ENCODE data around the gene GATA5.

GATA5 gene, protein sequence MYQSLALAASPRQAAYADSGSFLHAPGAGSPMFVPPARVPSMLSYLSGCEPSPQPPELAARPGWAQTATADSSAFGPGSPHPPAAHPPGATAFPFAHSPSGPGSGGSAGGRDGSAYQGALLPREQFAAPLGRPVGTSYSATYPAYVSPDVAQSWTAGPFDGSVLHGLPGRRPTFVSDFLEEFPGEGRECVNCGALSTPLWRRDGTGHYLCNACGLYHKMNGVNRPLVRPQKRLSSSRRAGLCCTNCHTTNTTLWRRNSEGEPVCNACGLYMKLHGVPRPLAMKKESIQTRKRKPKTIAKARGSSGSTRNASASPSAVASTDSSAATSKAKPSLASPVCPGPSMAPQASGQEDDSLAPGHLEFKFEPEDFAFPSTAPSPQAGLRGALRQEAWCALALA

DNA sequence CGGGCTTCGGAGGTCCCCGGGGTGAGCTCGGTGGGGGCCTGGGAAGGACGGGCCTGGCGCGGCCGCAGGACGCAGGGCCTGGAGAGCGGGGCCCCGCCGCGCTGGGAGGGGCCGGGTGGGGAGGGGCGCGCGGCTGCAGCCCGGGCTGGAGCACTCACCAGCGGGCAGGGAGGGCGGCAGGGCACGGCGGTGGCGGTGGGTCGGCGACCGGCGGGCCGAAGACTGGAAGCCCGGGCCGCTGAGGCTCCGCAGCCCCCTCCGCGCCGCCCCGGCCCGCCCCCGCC, at the start of gene GATA5:
Gene GATA5, minus strand, starts transcription at position 224 of the 284 bp plus-strand sequence. CDS start 474 bp downstream, outside the sequence.
- H3K27me3 ChIP-seq (ENCODE audit: control insufficient read depth in 1 of 2, insufficient read depth in 2 of 2, low read length in 2 of 2): peaks cover 13 to 72% of the 10 kb centered on the region in 2 donors

DNA sequence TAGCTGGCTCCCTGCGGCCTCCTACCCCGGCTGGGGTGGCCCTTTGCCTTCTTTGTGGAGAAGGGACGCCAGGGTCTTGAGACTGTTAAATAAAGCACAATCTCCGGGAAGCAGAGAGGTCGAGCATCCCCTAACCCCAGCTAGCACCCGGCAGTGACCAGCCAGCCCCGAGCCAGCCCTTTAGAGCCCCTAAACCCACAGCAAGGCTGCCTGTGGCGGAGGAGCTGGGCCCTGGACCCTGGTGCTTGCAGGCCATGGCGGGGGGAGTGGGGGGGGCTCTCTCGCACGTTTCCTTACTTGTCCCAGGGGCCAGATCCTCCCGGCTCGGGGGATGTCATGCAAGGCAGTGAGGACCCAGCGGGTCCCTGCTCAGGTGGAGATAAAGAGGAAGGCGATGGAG, 49.2 kb upstream of the GATA5 start:
- Histone ChIP-seq H3K27me3 (ENCODE audit: control insufficient read depth in 1 of 2, insufficient read depth in 2 of 2, low read length in 2 of 2) (peaks cover 0 to 5% of the 10 kb centered on the region in 2 donors), H3K9me3 (ENCODE audit: low read length) (no peaks in the 10 kb centered on the region), H3K4me1 (ENCODE audit: insufficient read depth, low read length) (peaks cover 18% of the 10 kb centered on the region), H3K9ac (ENCODE audit: low read length) (no peak overlapping the region), H3K4me3 (ENCODE audit: low read depth in 1 of 2, low read length in 2 of 2) (no peak overlapping the region), H3K27ac (ENCODE audit: low read depth, low read length) (no peak overlapping the region), H3K36me3 (ENCODE audit: insufficient read depth, low read length) (no peaks in the 10 kb centered on the region)

More for the DNA sequence above, at the start of gene GATA5:
- H3K36me3 ChIP-seq (ENCODE audit: insufficient read depth, low read length): no peaks in the 10 kb centered on the region
- H3K4me3 ChIP-seq (ENCODE audit: low read depth in 1 of 2, low read length in 2 of 2): no peak within 1 kb of the TSS
- H3K27ac ChIP-seq (ENCODE audit: low read depth, low read length): no peak within 1 kb of the TSS
- no peaks in the 10 kb centered on the region for H3K4me1 ChIP-seq (ENCODE audit: insufficient read depth, low read length)
- no peak within 1 kb of the TSS for H3K9ac ChIP-seq (ENCODE audit: low read length)
- no peaks in the 10 kb centered on the region for H3K9me3 ChIP-seq (ENCODE audit: low read length)

DNA sequence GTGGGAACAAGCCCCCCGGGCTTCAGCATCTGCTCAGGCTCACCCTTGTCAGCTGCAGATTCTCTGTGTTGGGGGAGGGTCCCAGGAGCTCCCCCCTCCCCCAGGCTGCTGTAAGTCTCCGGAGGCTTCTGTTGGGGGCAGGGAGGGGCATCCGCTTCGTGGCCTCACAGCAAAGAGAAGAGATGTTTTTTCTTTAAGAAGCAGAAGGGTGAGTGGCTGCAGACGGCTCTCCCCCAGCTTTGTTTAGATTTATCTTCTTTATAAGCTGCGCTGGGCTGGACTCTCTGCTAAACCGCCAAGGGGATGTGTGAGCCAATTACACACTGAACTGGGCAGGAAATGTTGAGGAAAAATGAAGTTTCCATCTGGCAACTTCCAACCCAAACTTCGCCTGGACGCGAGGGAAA, 48.7 kb upstream of the GATA5 start:
- Histone ChIP-seq H3K9me3 (ENCODE audit: low read length) (no peaks in the 10 kb centered on the region), H3K9ac (ENCODE audit: low read length) (no peak overlapping the region), H3K4me1 (ENCODE audit: insufficient read depth, low read length) (peaks cover 18% of the 10 kb centered on the region), H3K4me3 (ENCODE audit: low read depth in 1 of 2, low read length in 2 of 2) (no peak overlapping the region), H3K36me3 (ENCODE audit: insufficient read depth, low read length) (no peaks in the 10 kb centered on the region), H3K27ac (ENCODE audit: low read depth, low read length) (no peak overlapping the region), H3K27me3 (ENCODE audit: control insufficient read depth in 1 of 2, insufficient read depth in 2 of 2, low read length in 2 of 2) (peaks cover 0 to 5% of the 10 kb centered on the region in 2 donors)

DNA sequence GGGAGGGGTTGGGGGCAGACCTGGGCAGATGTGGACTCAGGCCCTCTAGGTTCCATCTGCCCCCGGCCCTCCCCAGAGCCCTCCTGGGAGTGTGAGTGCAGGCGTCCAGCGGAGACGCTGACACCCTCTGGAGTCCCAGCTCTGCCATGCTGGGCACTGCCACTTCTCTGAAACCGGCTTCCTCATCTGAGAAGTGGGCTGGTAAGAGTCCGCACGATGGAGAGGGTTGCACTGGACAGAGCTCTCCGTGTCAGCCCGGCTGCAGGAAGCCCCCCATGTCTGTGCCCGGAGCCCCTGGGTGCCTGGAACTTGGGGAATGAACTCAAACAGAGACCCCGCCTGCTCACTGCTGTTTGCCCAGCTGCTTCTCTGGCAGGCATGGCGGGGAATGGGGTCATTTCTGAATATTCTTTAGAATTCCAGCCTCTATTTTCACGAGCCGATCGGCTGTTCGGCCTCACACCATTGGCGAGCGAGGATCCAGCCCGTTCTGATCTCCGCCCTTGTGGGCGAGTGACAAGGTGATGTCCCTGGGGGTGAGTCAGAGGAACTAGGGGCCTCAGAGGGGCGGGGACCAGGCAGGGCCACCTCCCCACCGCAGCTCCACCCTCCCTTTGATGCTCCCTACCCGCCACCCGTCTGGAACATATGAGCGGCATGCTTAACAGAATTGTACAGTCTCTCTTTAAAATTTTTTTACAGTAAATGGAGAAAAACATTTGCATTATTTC, 47.8 kb upstream of the GATA5 start:
- no peaks in the 10 kb centered on the region for H3K9me3 ChIP-seq (ENCODE audit: low read length)
- H3K36me3 ChIP-seq (ENCODE audit: insufficient read depth, low read length): no peaks in the 10 kb centered on the region
- peaks cover 9% of the 10 kb centered on the region for H3K4me1 ChIP-seq (ENCODE audit: insufficient read depth, low read length)
- no peak overlapping the region for H3K9ac ChIP-seq (ENCODE audit: low read length)
- no peak overlapping the region for H3K27ac ChIP-seq (ENCODE audit: low read depth, low read length)
- H3K27me3 ChIP-seq (ENCODE audit: control insufficient read depth in 1 of 2, insufficient read depth in 2 of 2, low read length in 2 of 2): peaks cover 0 to 5% of the 10 kb centered on the region in 2 donors
- no peak overlapping the region for H3K4me3 ChIP-seq (ENCODE audit: low read depth in 1 of 2, low read length in 2 of 2)

DNA sequence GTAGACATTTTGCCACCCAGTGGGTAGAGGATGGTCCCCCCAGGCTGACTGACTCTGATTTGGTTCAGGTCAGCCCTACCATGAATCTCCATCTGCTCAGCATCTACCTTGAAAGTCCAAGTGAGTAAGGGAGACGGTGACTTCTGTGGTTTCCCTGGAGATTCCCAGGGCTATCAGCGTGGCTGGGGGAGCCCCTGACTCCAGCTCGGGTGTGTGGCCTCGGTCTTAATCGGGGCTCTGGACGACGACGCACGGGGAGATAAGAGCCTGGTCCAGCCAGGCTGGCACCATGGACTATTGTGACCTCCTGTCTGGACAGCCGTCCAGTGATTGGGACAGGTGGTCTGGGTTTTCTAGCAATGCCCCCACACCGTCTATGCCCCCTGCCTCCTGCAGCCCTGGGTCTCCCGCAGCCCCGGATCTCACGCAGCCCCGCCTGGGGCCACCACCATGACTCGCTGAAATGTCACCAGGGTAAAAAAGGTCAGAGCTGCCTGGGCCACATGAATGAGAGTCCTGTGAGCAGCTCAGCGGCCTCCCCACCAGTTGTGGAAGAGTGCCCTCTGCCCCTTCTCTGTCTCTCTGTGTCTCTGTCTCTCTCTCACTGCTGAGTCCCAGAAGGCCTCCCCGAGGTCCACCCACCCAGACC, 47.1 kb upstream of the GATA5 start:
- H3K36me3 ChIP-seq (ENCODE audit: insufficient read depth, low read length): no peaks in the 10 kb centered on the region
- no peak overlapping the region for H3K4me3 ChIP-seq (ENCODE audit: low read depth in 1 of 2, low read length in 2 of 2)
- H3K9me3 ChIP-seq (ENCODE audit: low read length): no peaks in the 10 kb centered on the region
- H3K27me3 ChIP-seq (ENCODE audit: control insufficient read depth in 1 of 2, insufficient read depth in 2 of 2, low read length in 2 of 2): peaks cover 0 to 5% of the 10 kb centered on the region in 2 donors
- H3K4me1 ChIP-seq (ENCODE audit: insufficient read depth, low read length): peaks cover 8% of the 10 kb centered on the region
- no peak overlapping the region for H3K27ac ChIP-seq (ENCODE audit: low read depth, low read length)
- no peak overlapping the region for H3K9ac ChIP-seq (ENCODE audit: low read length)

DNA sequence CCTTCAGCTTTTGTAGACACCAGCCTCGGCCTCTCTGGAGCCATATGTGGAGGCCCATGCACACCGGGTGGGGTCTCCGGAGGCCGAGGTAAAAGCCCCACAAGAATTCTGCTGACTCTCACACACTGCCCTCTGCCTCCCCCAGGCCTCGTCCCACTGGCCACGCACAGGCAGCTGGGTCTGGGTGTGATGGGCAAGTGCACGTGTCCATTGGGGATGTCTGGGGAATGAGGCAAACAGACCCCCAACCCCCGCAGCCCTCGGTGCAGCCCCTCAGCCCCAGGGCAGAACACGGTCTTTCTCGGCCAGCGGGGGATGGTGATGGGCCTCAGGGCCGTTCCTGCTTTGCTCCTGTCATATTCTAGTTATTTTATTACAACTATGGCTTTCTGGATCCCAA, 44.0 kb upstream of the GATA5 start:
- H3K9ac ChIP-seq (ENCODE audit: low read length): no peak overlapping the region
- H3K27ac ChIP-seq (ENCODE audit: low read depth, low read length): no peak overlapping the region
- no peaks in the 10 kb centered on the region for H3K36me3 ChIP-seq (ENCODE audit: insufficient read depth, low read length)
- no peak overlapping the region for H3K4me3 ChIP-seq (ENCODE audit: low read depth in 1 of 2, low read length in 2 of 2)
- peaks cover 7% of the 10 kb centered on the region for H3K4me1 ChIP-seq (ENCODE audit: insufficient read depth, low read length)
- peaks cover 0 to 17% of the 10 kb centered on the region in 2 donors for H3K27me3 ChIP-seq (ENCODE audit: control insufficient read depth in 1 of 2, insufficient read depth in 2 of 2, low read length in 2 of 2)
- H3K9me3 ChIP-seq (ENCODE audit: low read length): no peaks in the 10 kb centered on the region

DNA sequence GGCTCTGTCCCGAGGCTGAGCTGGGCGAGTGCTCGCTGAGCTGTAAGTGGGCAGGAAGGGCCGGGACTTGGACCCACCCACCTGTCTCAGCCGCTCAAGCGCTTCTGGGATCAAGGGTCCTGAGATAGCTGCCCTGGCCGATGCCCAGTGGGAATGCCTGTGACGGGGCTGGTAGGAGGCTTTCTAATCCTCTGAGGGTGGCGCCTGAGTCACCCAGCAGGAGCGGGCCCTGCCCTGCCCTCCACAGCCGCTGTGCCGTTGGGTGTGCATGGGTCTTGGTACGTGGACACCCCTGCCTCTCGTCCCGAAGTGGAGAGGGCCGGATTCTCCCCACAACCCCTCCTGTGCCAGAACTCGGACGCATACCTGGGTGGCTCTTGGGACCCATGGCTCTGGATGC, 43.1 kb upstream of the GATA5 start:
- Histone ChIP-seq H3K27ac (ENCODE audit: low read depth, low read length) (no peak overlapping the region), H3K4me1 (ENCODE audit: insufficient read depth, low read length) (no peaks in the 10 kb centered on the region), H3K36me3 (ENCODE audit: insufficient read depth, low read length) (no peaks in the 10 kb centered on the region), H3K27me3 (ENCODE audit: control insufficient read depth in 1 of 2, insufficient read depth in 2 of 2, low read length in 2 of 2) (peaks cover 0 to 17% of the 10 kb centered on the region in 2 donors), H3K9me3 (ENCODE audit: low read length) (no peaks in the 10 kb centered on the region), H3K4me3 (ENCODE audit: low read depth in 1 of 2, low read length in 2 of 2) (no peak overlapping the region), H3K9ac (ENCODE audit: low read length) (no peak overlapping the region)

DNA sequence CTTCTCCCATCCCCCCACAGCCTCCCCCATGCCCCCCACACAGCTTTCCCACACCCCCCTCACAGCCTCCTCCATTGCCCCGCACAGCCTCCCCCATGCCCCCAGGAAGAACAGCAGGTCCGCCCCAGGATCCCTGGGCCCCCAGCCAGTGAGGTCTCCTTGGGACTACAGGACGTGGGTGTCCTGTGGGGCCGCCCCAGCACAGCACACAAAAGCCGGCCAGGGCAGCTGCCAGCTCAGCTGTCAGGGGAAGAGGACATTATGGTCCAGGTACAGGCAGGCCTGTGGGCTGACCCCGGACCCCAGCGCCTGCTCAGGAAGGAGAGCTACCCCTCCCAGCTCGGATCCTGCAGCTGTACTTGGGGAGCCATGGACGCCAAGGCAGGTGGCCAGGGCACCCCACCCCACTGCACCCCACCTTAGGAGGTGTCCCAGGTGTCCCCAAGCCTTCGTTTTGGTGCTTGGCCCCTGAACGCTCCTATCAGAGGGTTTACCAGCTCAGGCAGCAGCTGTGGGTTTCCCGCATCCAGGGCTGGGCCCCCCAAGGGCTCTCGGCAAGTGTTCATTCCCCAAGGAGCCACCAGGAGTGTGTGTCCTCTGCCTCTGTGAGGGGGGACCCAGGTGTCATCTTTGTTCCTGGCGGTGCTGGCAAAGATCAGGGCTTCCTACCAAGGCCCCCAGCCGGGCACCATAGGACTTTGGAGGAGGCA, 42.3 kb upstream of the GATA5 start:
- Histone ChIP-seq H3K36me3 (ENCODE audit: insufficient read depth, low read length) (no peaks in the 10 kb centered on the region), H3K27ac (ENCODE audit: low read depth, low read length) (no peak overlapping the region), H3K9ac (ENCODE audit: low read length) (no peak overlapping the region), H3K4me3 (ENCODE audit: low read depth in 1 of 2, low read length in 2 of 2) (no peak overlapping the region), H3K27me3 (ENCODE audit: control insufficient read depth in 1 of 2, insufficient read depth in 2 of 2, low read length in 2 of 2) (peaks cover 0 to 14% of the 10 kb centered on the region in 2 donors), H3K4me1 (ENCODE audit: insufficient read depth, low read length) (no peaks in the 10 kb centered on the region), H3K9me3 (ENCODE audit: low read length) (no peaks in the 10 kb centered on the region)

DNA sequence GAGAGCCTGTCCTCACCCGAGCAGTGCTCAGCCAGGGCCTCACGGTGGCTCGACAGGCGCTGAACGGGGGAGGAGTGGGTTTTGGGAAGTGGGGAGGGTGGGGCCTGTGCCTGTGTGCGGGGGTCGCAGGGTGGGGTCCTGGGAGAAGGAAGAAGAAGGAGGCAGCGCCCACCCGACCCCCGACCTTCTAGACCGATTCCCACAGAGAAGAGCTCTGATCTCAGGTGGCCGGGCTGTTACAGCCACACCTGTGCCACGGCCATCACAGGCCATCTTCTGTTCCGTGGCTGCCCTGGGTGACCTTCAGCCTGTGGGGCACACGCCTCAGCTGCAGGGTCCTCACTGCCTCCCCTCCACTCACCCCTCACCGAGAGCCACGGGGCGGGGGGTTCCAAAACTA, 41.4 kb upstream of the GATA5 start:
- no peaks in the 10 kb centered on the region for H3K4me1 ChIP-seq (ENCODE audit: insufficient read depth, low read length)
- H3K27ac ChIP-seq (ENCODE audit: low read depth, low read length): no peak overlapping the region
- H3K27me3 ChIP-seq (ENCODE audit: control insufficient read depth in 1 of 2, insufficient read depth in 2 of 2, low read length in 2 of 2): peaks cover 0 to 12% of the 10 kb centered on the region in 2 donors
- no peak overlapping the region for H3K9ac ChIP-seq (ENCODE audit: low read length)
- H3K36me3 ChIP-seq (ENCODE audit: insufficient read depth, low read length): no peaks in the 10 kb centered on the region
- H3K9me3 ChIP-seq (ENCODE audit: low read length): no peaks in the 10 kb centered on the region
- H3K4me3 ChIP-seq (ENCODE audit: low read depth in 1 of 2, low read length in 2 of 2): no peak overlapping the region

DNA sequence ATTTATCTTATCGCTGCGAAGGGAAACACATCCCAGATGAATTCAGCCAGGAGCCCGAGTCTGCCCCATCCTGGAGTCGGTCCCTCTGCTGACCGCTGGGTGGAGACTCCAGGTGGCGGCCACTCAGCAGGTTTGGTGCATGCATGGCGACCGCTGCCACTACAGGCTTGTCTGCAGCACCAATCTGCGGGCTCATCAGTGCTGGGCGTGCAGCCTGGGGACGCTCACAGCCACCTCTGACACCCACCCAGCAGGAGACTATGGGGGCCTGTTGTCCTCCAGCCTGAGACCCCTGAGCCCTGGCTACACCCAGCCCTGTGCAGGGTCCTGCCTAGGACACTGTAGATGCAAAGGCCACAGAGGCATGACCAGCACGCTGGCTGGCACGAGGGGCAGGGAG, 40.5 kb upstream of the GATA5 start:
- Histone ChIP-seq H3K27ac (ENCODE audit: low read depth, low read length) (no peak overlapping the region), H3K36me3 (ENCODE audit: insufficient read depth, low read length) (no peaks in the 10 kb centered on the region), H3K27me3 (ENCODE audit: control insufficient read depth in 1 of 2, insufficient read depth in 2 of 2, low read length in 2 of 2) (peaks cover 0 to 14% of the 10 kb centered on the region in 2 donors), H3K9me3 (ENCODE audit: low read length) (no peaks in the 10 kb centered on the region), H3K4me3 (ENCODE audit: low read depth in 1 of 2, low read length in 2 of 2) (no peak overlapping the region), H3K4me1 (ENCODE audit: insufficient read depth, low read length) (no peaks in the 10 kb centered on the region), H3K9ac (ENCODE audit: low read length) (no peak overlapping the region)

DNA sequence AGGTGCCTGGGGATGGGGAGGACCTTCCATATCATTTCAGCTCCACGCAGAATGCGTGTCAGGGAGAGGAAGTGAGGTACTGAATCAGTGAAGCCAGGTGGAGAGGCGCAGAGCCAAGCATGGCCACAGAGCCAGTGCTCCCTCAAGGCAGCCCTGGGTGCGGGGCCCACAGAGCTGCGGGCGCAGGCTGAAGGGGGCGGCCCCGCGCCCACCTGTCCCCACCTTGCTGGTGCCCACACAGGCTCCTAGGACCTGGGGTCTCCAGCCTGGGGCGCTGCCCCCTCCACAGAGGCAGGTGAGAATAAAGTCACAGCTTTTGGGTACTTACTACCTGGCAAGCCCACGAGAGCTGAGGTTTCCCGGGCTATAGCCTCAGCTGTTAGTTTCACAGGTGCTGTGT, 40.0 kb upstream of the GATA5 start:
- H3K36me3 ChIP-seq (ENCODE audit: insufficient read depth, low read length): no peaks in the 10 kb centered on the region
- no peak overlapping the region for H3K27ac ChIP-seq (ENCODE audit: low read depth, low read length)
- H3K4me3 ChIP-seq (ENCODE audit: low read depth in 1 of 2, low read length in 2 of 2): no peak overlapping the region
- no peaks in the 10 kb centered on the region for H3K9me3 ChIP-seq (ENCODE audit: low read length)
- no peaks in the 10 kb centered on the region for H3K4me1 ChIP-seq (ENCODE audit: insufficient read depth, low read length)
- peaks cover 0 to 19% of the 10 kb centered on the region in 2 donors for H3K27me3 ChIP-seq (ENCODE audit: control insufficient read depth in 1 of 2, insufficient read depth in 2 of 2, low read length in 2 of 2)
- no peak overlapping the region for H3K9ac ChIP-seq (ENCODE audit: low read length)
